OCI-LY1 (cell line): ENCODE measurements around the gene MMS19.

Experiments used
- EZH2 ChIP-seq: fragments of 200-600 bp; sonication (generic), shearing (Covaris generic); IDR thresholded peaks from 2 replicates; pipeline ENCODE4 v1.8.0; 2017; ENCODE audit warnings: borderline replicate concordance, mixed run types, mild to moderate bottlenecking, antibody characterized with exemption, low read length, moderate library complexity, mixed read lengths
- TF ChIP-seq, protein P1 (sequence below): fragments of 200-600 bp; sonication (generic), shearing (Covaris generic); IDR thresholded peaks from 2 replicates; pipeline ENCODE4 v1.5.1; 2017; ENCODE audit warnings: mild to moderate bottlenecking, antibody characterized with exemption, low read length, moderate library complexity, mixed read lengths

DNA sequence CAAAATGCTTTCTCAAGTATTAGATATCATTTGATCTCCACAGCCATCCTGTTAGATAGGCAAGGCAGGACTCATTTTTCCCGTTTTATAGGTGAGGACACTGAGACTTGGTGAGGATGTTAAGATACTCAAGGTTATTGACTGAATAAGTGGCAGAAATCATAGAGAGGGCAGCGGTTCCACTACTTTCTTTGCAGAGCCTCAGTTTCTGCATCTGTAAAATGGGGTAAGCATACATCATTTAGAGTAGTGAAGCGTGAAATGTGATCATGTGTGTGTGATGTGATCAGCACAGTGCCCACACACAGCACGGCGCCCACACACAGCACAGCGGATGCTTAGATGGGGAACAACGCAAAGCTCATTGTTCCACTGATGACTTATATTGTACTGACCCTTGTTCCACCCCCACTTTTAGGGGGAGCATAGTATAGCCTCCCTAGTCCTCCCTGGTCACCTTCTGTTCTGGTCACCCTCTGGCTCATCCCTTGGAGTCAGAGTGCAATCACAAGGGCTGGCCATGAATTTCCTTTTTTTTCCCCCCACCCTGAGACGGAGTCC is 11.0 kb upstream of the MMS19 start:
- TF ChIP-seq, protein P1, sequence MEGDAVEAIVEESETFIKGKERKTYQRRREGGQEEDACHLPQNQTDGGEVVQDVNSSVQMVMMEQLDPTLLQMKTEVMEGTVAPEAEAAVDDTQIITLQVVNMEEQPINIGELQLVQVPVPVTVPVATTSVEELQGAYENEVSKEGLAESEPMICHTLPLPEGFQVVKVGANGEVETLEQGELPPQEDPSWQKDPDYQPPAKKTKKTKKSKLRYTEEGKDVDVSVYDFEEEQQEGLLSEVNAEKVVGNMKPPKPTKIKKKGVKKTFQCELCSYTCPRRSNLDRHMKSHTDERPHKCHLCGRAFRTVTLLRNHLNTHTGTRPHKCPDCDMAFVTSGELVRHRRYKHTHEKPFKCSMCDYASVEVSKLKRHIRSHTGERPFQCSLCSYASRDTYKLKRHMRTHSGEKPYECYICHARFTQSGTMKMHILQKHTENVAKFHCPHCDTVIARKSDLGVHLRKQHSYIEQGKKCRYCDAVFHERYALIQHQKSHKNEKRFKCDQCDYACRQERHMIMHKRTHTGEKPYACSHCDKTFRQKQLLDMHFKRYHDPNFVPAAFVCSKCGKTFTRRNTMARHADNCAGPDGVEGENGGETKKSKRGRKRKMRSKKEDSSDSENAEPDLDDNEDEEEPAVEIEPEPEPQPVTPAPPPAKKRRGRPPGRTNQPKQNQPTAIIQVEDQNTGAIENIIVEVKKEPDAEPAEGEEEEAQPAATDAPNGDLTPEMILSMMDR = no peak
- TF ChIP-seq EZH2 = no peak
